Measurements from ENCODE around the gene CEP250.

The CEP250 gene

GRCh38 chr20:35454881-35455609, at the start of gene CEP250:
Gene CEP250 (plus strand): TSS chr20:35455598. CDS start chr20:35462368, 6,770 bp downstream.
- no peak for TF ChIP-seq CTCF (IDR thresholded peaks at IDR 0.05; ENCODE audit: low read depth, low read length, missing control alignments)
- peak; percentile 54 for DNase-seq (ENCODE audit: extremely low read depth, low read depth)
- peak within 1 kb of the TSS; percentile 77 for H3K4me3 ChIP-seq (replicated peaks; ENCODE audit: low read depth, low read length)

- TF ChIP-seq CTCF (IDR thresholded peaks at IDR 0.05; ENCODE audit: low read depth, low read length, missing control alignments) = no peak
- no peak overlapping the region for H3K4me3 ChIP-seq (replicated peaks; ENCODE audit: low read depth, low read length)
- no peak for DNase-seq (ENCODE audit: extremely low read depth, low read depth)
Observed at GRCh38 chr20:35405775-35406174, 49.6 kb upstream of the CEP250 start.

- no peak overlapping the region for H3K4me3 ChIP-seq (replicated peaks; ENCODE audit: low read depth, low read length)
- TF ChIP-seq CTCF (IDR thresholded peaks at IDR 0.05; ENCODE audit: low read depth, low read length, missing control alignments) = no peak
- no peak for DNase-seq (ENCODE audit: extremely low read depth, low read depth)
Observed at GRCh38 chr20:35408270-35408669, 47.1 kb upstream of the CEP250 start.

GRCh38 chr20:35409542-35409941, 45.9 kb upstream of the CEP250 start:
- no peak for DNase-seq (ENCODE audit: extremely low read depth, low read depth)
- TF ChIP-seq CTCF (IDR thresholded peaks at IDR 0.05; ENCODE audit: low read depth, low read length, missing control alignments) = no peak
- H3K4me3 ChIP-seq (replicated peaks; ENCODE audit: low read depth, low read length) = no peak overlapping the region

- no peak for TF ChIP-seq CTCF (IDR thresholded peaks at IDR 0.05; ENCODE audit: low read depth, low read length, missing control alignments)
- peak overlapping the region; percentile 90 for H3K4me3 ChIP-seq (replicated peaks; ENCODE audit: low read depth, low read length)
- no peak for DNase-seq (ENCODE audit: extremely low read depth, low read depth)
Observed at GRCh38 chr20:35410613-35411012, 44.8 kb upstream of the CEP250 start.

GRCh38 chr20:35421322-35421721, 34.1 kb upstream of the CEP250 start:
- DNase-seq (ENCODE audit: extremely low read depth, low read depth) = no peak
- TF ChIP-seq CTCF (IDR thresholded peaks at IDR 0.05; ENCODE audit: low read depth, low read length, missing control alignments) = no peak
- no peak overlapping the region for H3K4me3 ChIP-seq (replicated peaks; ENCODE audit: low read depth, low read length)

Data from HFF-Myc (cell line).